Measurements from ENCODE around the gene STATH. TPM values are rescaled to one million over a fixed set of nuclear protein-coding genes. Genes with fewer than 3 reads are reported as not detected.

The STATH gene
- not detected for total RNA-seq

GRCh38 chr4:69995526-69996016, at the start of gene STATH:
Gene STATH, plus strand, starts transcription at chr4:69995966. Its CDS starts 2,472 bp downstream, at chr4:69998438.

GRCh38 chr4:69965628-69966027, 30.1 kb upstream of the STATH start, which contains the start of gene CSN2:
Gene CSN2, minus strand, starts transcription at chr4:69965728. Its CDS starts 4,733 bp downstream, at chr4:69960995.

GRCh38 chr4:70028159-70028558, 32.4 kb downstream of the STATH start, which contains the start of gene HTN3:
Gene HTN3, plus strand, starts transcription at chr4:70028459. Its CDS starts 2,282 bp downstream, at chr4:70030741.

GRCh38 chr4:70050138-70050537, 54.4 kb downstream of the STATH start, which contains the start of gene HTN1:
Gene HTN1, plus strand, starts transcription at chr4:70050438. Its CDS starts 2,639 bp downstream, at chr4:70053077.

Other genes with a start within 250 kb of the STATH start
- gene SULT1B1, start 235.3 kb upstream of the STATH start, total RNA-seq, result 2.5 TPM
- gene SULT1E1, start 135.8 kb upstream of the STATH start, total RNA-seq, result 35.0 TPM
- not detected for gene CSN1S1, start 64.9 kb upstream of the STATH start, total RNA-seq
- not detected for gene CSN2, start 30.2 kb upstream of the STATH start, total RNA-seq
- gene HTN3, start 32.5 kb downstream of the STATH start, total RNA-seq, result not detected
- gene HTN1, start 54.5 kb downstream of the STATH start, total RNA-seq, result not detected
- 0.22 TPM for gene PRR27, start 158.3 kb downstream of the STATH start, total RNA-seq
- not detected for gene ODAM, start 199.8 kb downstream of the STATH start, total RNA-seq
- not detected for gene FDCSP, start 230.2 kb downstream of the STATH start, total RNA-seq
- not detected for gene CSN3, start 246.6 kb downstream of the STATH start, total RNA-seq

Data from camera-type eye (tissue), 1 donor.